RPMI7951 (cell line): ENCODE measurements around the gene TP53BP2. TPM values are rescaled to one million over a fixed set of nuclear protein-coding genes. Genes with fewer than 3 reads are reported as not detected.
A peak's percentile ranks its signal among the peaks of the same experiment; 100 is the strongest.
"Not testable (repeated sequence)": the region's sequence is repeated elsewhere in the genome, so short reads cannot be mapped to it uniquely, and the experiment has no call there.

ENCODE experiments used
- DNase-seq: peaks from one replicate; pipeline ENCODE4 v3.0.0-alpha.2; 2012; ENCODE audit warnings: low read depth
- total RNA-seq: library from RNA; depleted of rRNA; stranded (reverse); fragments of >200 nt; shearing (Covaris generic); gene quantifications from 2 replicates; pipeline ENCODE4 v1.2.3, GENCODE V29; 2014

TP53BP2 gene
- total RNA-seq, 1 experiment from 2014 or later: 23.7 TPM

GRCh38 chr1:223831755-223832636, 13.8 kb downstream of the TP53BP2 start:
- DNase-seq: peak; percentile 61

GRCh38 chr1:223829678-223830077, 16.1 kb downstream of the TP53BP2 start:
- DNase-seq: no peak

GRCh38 chr1:223828162-223828848, 17.4 kb downstream of the TP53BP2 start:
- no peak for DNase-seq

- DNase-seq: peak; percentile 16
Measured at GRCh38 chr1:223827193-223827663, 18.5 kb downstream of the TP53BP2 start.

- no peak for DNase-seq
Measured at GRCh38 chr1:223825767-223826748, 19.7 kb downstream of the TP53BP2 start.

- no peak for DNase-seq
Measured at GRCh38 chr1:223824712-223825111, 21.0 kb downstream of the TP53BP2 start.

GRCh38 chr1:223824287-223824686, 21.5 kb downstream of the TP53BP2 start:
- no peak for DNase-seq

GRCh38 chr1:223820971-223821370, 24.8 kb downstream of the TP53BP2 start:
- DNase-seq: no peak

- DNase-seq: no peak
Measured at GRCh38 chr1:223820515-223820858, 25.3 kb downstream of the TP53BP2 start.

- no peak for DNase-seq
Measured at GRCh38 chr1:223819730-223820514, 25.8 kb downstream of the TP53BP2 start.

- not testable (repeated sequence) for DNase-seq
Measured at GRCh38 chr1:223817265-223817664, 28.5 kb downstream of the TP53BP2 start.

GRCh38 chr1:223815865-223816264, 29.9 kb downstream of the TP53BP2 start:
- peak; percentile 13 for DNase-seq

- no peak for DNase-seq
Measured at GRCh38 chr1:223815020-223815853, 30.5 kb downstream of the TP53BP2 start.

- DNase-seq: no peak
Measured at GRCh38 chr1:223813645-223814044, 32.1 kb downstream of the TP53BP2 start.

GRCh38 chr1:223811634-223812101, 34.1 kb downstream of the TP53BP2 start:
- DNase-seq: peak; percentile 41

GRCh38 chr1:223810586-223810985, 35.2 kb downstream of the TP53BP2 start:
- no peak for DNase-seq

- peak; percentile 15 for DNase-seq
Measured at GRCh38 chr1:223809905-223810304, 35.8 kb downstream of the TP53BP2 start.

- no peak for DNase-seq
Measured at GRCh38 chr1:223803211-223803610, 42.5 kb downstream of the TP53BP2 start.

- no peak for DNase-seq
Measured at GRCh38 chr1:223802602-223803001, 43.1 kb downstream of the TP53BP2 start.

GRCh38 chr1:223802032-223802431, 43.7 kb downstream of the TP53BP2 start:
- no peak for DNase-seq
